B cell (primary cell): ENCODE results near the gene FAM170B. TPM values are rescaled to one million over a fixed set of nuclear protein-coding genes. Genes with fewer than 3 reads are reported as not detected.

ENCODE experiments used
- ATAC-seq: fragments of 200-7000 bp; cut with Tn5 transposase; one replicate; pipeline ENCODE4 v1.10.0; 2021; ENCODE audit warnings: low read depth, mild to moderate bottlenecking, moderate number of reproducible peaks, moderate library complexity
- CTCF ChIA-PET: fragments of 350-600 bp; sonication (Branson Sonifier 250); formaldehyde crosslinking; loops from one replicate; lab custom pipeline; 2021; ENCODE audit warnings: antibody characterized with exemption, inconsistent platforms; lab: Charles Lee
- POLR2A ChIA-PET: fragments of 350-600 bp; sonication (Branson Sonifier 250); formaldehyde crosslinking; loops from one replicate; lab custom pipeline; 2021; ENCODE audit warnings: antibody characterized with exemption; lab: Charles Lee
- DNase-seq: peaks from one replicate; pipeline ENCODE4 v3.0.0; 2013
- H2AFZ ChIP-seq: 2 replicates; pipeline ENCODE4 v1.6.1; 2012; ENCODE audit warnings: mild to moderate bottlenecking, low read depth, low read length; ENCODE audit not compliant: insufficient read depth, poor library complexity, severe bottlenecking
- H3K27ac ChIP-seq, 2 donors: 1 replicate in 1 of 2; 2 replicates in 1 of 2; pipeline ENCODE4 v1.5.1; 2012 to 2013; ENCODE audit warnings: low read length in 2 of 2, mild to moderate bottlenecking in 2 of 2, moderate library complexity in 1 of 2
- H3K27me3 ChIP-seq, 4 experiments: fragments of 200-600 bp in 1 of 4; sonication (generic) in 1 of 4; replicated peaks in 1 of 4; 1 replicate in 2 of 4; 2 replicates in 2 of 4; pipeline versions ENCODE4 v1.6.1 to v1.7.0; 2013 to 2016; ENCODE audit warnings: low read length in 3 of 4, mild to moderate bottlenecking in 2 of 4, mixed read lengths in 1 of 4, moderate library complexity in 1 of 4; ENCODE audit not compliant: insufficient read depth in 4 of 4, control insufficient read depth in 3 of 4; ENCODE audit errors: control extremely low read depth in 1 of 4
- H3K36me3 ChIP-seq, 2 experiments: replicated peaks in 1 of 2; 1 replicate in 1 of 2; 2 replicates in 1 of 2; pipeline versions ENCODE4 v1.6.1 to v1.7.1; 2013; ENCODE audit warnings: low read length in 1 of 2; ENCODE audit not compliant: insufficient read depth in 2 of 2, control insufficient read depth in 1 of 2; ENCODE audit errors: control extremely low read depth in 1 of 2, extremely low read depth in 1 of 2
- H3K4me1 ChIP-seq, 2 donors: fragments of 200-600 bp in 1 of 2; sonication (generic) in 1 of 2; 1 replicate in 1 of 2; 2 replicates in 1 of 2; pipeline versions ENCODE4 v1.5.1 to v1.6.1; 2013 to 2017; ENCODE audit warnings: low read length in 2 of 2; ENCODE audit not compliant: control insufficient read depth in 2 of 2, insufficient read depth in 2 of 2
- H3K4me2 ChIP-seq: replicated peaks from 2 replicates; pipeline ENCODE3; 2012; ENCODE audit warnings: mild to moderate bottlenecking, low read depth, low read length; ENCODE audit not compliant: poor library complexity, severe bottlenecking
- H3K4me3 ChIP-seq, 5 experiments: fragments of 200-600 bp in 1 of 5; sonication (generic) in 1 of 5; 1 replicate in 3 of 5; 2 replicates in 2 of 5; pipeline versions ENCODE4 v1.5.1 to v1.7.0; 2011 to 2016; ENCODE audit warnings: low read length in 4 of 5, mild to moderate bottlenecking in 4 of 5, low read depth in 2 of 5, control low read depth in 1 of 5, moderate library complexity in 1 of 5; ENCODE audit not compliant: insufficient read depth in 1 of 5; ENCODE audit errors: control extremely low read depth in 1 of 5, extremely low read depth in 1 of 5
- H3K79me2 ChIP-seq: fragments of 200-600 bp; sonication (generic); one replicate; pipeline ENCODE4 v1.6.0; 2016; ENCODE audit warnings: low read length; ENCODE audit not compliant: control insufficient read depth, insufficient read depth
- H3K9ac ChIP-seq: fragments of 200-600 bp; sonication (generic); 2 replicates; pipeline ENCODE4 v1.6.1; 2017; ENCODE audit warnings: mild to moderate bottlenecking, low read length, moderate library complexity
- H3K9me3 ChIP-seq, 3 donors: one replicate each; pipeline versions ENCODE4 v1.6.1 to v1.7.1; 2013; ENCODE audit warnings: low read length in 2 of 3; ENCODE audit not compliant: control insufficient read depth in 2 of 3, insufficient read depth in 1 of 3; ENCODE audit errors: control extremely low read depth in 1 of 3
- H4K20me1 ChIP-seq: 2 replicates; pipeline ENCODE4 v1.6.0; 2012; ENCODE audit warnings: mild to moderate bottlenecking, low read length; ENCODE audit not compliant: insufficient read depth, control insufficient read depth, poor library complexity, severe bottlenecking
- H3K27ac Mint-ChIP-seq: one replicate; pipeline ENCODE4 v1.8.0; 2021; ENCODE audit warnings: mixed read lengths
- H3K27me3 Mint-ChIP-seq: one replicate; pipeline ENCODE4 v1.8.0; 2021; ENCODE audit warnings: mixed read lengths
- H3K4me1 Mint-ChIP-seq: one replicate; pipeline ENCODE4 v1.8.0; 2021; ENCODE audit warnings: mixed read lengths
- H3K4me3 Mint-ChIP-seq: one replicate; pipeline ENCODE4 v1.8.0; 2021; ENCODE audit warnings: mixed read lengths
- H3K9me3 Mint-ChIP-seq: one replicate; pipeline ENCODE4 v1.8.0; 2022; ENCODE audit warnings: mixed read lengths; ENCODE audit not compliant: insufficient read depth
- EZH2 ChIP-seq: IDR thresholded peaks from 2 replicates; pipeline ENCODE4 v1.6.1; 2012; ENCODE audit warnings: borderline replicate concordance, low read depth, mild to moderate bottlenecking, moderate library complexity, low read length; ENCODE audit not compliant: insufficient read depth, poor library complexity, severe bottlenecking
- WGBS: methylation state at CpG from one replicate; pipeline ENCODE4 v1.1.5; 2013; ENCODE audit warnings: missing lambda C conversion rate; ENCODE audit not compliant: insufficient coverage; 5-methylcytosine and 5-hydroxymethylcytosine counted together
- intact Hi-C: fragments of 100-400 bp; cut with micrococcal nuclease; formaldehyde crosslinking; loops from one replicate; pipeline ENCODE4 v1.10.0; 2022
- polyA plus RNA-seq: library from polyadenylated mRNA; depleted of rRNA; stranded (reverse); fragments of >200 nt; gene quantifications from 2 replicates; pipeline ENCODE4 v1.2.3, GENCODE V29; 2012
- total RNA-seq, 2 donors: library from RNA; stranded (reverse); fragments of 120-200 nt in 1 of 2; gene quantifications; 1 replicate in 1 of 2; 2 replicates in 1 of 2; pipeline versions ENCODE4 v1.2.3 to v1.2.4, GENCODE V29; 2013 to 2022
- TF ChIP-seq, protein P1 (sequence below): fragments of 200-600 bp; IDR thresholded peaks from one replicate; pipeline ENCODE4 v1.8.0; 2022; ENCODE audit warnings: antibody characterized with exemption, mild to moderate bottlenecking

FAM170B gene
- total and polyA plus RNA-seq, 2 donors (not counting 1 experiment from before 2014, with no cell fraction given), result not detected

GRCh38 chr10:49164559-49165188 lies 30.9 kb upstream of the FAM170B start:
- TF ChIP-seq, protein P1, sequence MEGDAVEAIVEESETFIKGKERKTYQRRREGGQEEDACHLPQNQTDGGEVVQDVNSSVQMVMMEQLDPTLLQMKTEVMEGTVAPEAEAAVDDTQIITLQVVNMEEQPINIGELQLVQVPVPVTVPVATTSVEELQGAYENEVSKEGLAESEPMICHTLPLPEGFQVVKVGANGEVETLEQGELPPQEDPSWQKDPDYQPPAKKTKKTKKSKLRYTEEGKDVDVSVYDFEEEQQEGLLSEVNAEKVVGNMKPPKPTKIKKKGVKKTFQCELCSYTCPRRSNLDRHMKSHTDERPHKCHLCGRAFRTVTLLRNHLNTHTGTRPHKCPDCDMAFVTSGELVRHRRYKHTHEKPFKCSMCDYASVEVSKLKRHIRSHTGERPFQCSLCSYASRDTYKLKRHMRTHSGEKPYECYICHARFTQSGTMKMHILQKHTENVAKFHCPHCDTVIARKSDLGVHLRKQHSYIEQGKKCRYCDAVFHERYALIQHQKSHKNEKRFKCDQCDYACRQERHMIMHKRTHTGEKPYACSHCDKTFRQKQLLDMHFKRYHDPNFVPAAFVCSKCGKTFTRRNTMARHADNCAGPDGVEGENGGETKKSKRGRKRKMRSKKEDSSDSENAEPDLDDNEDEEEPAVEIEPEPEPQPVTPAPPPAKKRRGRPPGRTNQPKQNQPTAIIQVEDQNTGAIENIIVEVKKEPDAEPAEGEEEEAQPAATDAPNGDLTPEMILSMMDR, result peak; percentile 53
- no peak for TF ChIP-seq EZH2
- ChIA-PET POLR2A (no interaction called here), CTCF (interaction anchor here (0.6 to 2.1 kb wide), 15 partner anchors 8 to 508 kb away, joined by 3 to 8 read pairs (median 3); no protein-coding TSS in a partner anchor)
- no peak overlapping the region for H3K27ac Mint-ChIP-seq
- Histone ChIP-seq H3K27ac (no peak overlapping the region), H4K20me1 (no peaks in the 10 kb centered on the region), H3K4me3 (no peak overlapping the region), H3K4me2 (no peak overlapping the region), H3K36me3 (peaks cover 0 to 5% of the 10 kb centered on the region in 2 experiments), H3K79me2 (no peaks in the 10 kb centered on the region), H3K27me3 (no peaks in the 10 kb centered on the region), H2AFZ (no peak overlapping the region), H3K9ac (no peak overlapping the region), H3K9me3 (no peaks in the 10 kb centered on the region), H3K4me1 (peaks cover 0 to 6% of the 10 kb centered on the region in 2 donors)
- no peaks in the 10 kb centered on the region for H3K9me3 Mint-ChIP-seq
- H3K4me1 Mint-ChIP-seq, result peaks cover 12% of the 10 kb centered on the region
- peak; percentile 58 for DNase-seq
- ATAC-seq, result peak; percentile 81
- WGBS, result 24% methylated on average over 5 of the region's 9 CpGs
- H3K27me3 Mint-ChIP-seq, result no peaks in the 10 kb centered on the region
- H3K4me3 Mint-ChIP-seq, result no peak overlapping the region
- intact Hi-C loops, result loop anchor here (1.0 to 2.0 kb wide), 2 partner anchors 13 to 506 kb away; no protein-coding TSS in a partner anchor

DNA sequence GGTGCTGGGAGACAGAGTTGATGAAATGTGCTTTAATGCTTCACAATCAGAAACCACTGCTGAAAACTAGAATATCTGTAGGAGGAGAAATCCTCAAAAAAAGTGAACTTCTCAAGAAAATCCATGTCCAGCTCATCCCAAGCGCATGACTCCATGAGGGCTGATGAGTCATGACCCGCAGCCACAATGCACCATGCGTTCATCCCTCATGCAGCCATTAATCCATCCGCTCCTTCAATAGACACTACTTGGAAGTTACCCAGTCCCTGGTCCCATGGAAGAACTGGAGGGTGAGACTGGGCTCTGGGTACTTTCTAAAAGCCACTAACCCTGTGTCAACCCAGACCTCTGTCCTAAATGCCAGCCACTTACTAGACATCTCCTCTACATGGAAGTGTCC lies 29.9 kb upstream of the FAM170B start:
- intact Hi-C loops, result loop anchor here (1.0 to 2.0 kb wide), 2 partner anchors 14 to 505 kb away; no protein-coding TSS in a partner anchor

More for the DNA sequence above, 29.9 kb upstream of the FAM170B start:
- no peaks in the 10 kb centered on the region for H3K9me3 Mint-ChIP-seq
- H3K9ac ChIP-seq, result no peak overlapping the region
- no peak overlapping the region for H3K4me2 ChIP-seq
- ATAC-seq, result no peak
- ChIA-PET POLR2A (no interaction called here), CTCF (interaction anchor here (1.1 to 2.1 kb wide), 6 partner anchors 8 to 506 kb away, joined by 3 to 8 read pairs (median 6); no protein-coding TSS in a partner anchor)
- peaks cover 9% of the 10 kb centered on the region for H3K4me1 Mint-ChIP-seq
- DNase-seq, result no peak
- no peak overlapping the region for H3K27ac ChIP-seq
- no peaks in the 10 kb centered on the region for H3K9me3 ChIP-seq
- no peak overlapping the region for H3K27ac Mint-ChIP-seq
- H4K20me1 ChIP-seq, result no peaks in the 10 kb centered on the region
- TF ChIP-seq, protein P1, result no peak
- no peak for TF ChIP-seq EZH2
- no peaks in the 10 kb centered on the region for H3K27me3 Mint-ChIP-seq
- H3K79me2 ChIP-seq, result no peaks in the 10 kb centered on the region
- H3K4me3 ChIP-seq, result no peak overlapping the region
- H2AFZ ChIP-seq, result no peak overlapping the region
- peaks cover 0 to 5% of the 10 kb centered on the region in 2 experiments for H3K36me3 ChIP-seq
- no peak overlapping the region for H3K4me3 Mint-ChIP-seq
- WGBS, result 97% methylated on average over 4 of the region's 4 CpGs
- H3K27me3 ChIP-seq, result no peaks in the 10 kb centered on the region
- peaks cover 0 to 2% of the 10 kb centered on the region in 2 donors for H3K4me1 ChIP-seq
